Ishikawa (cell line): Measurements from ENCODE around the gene ZDHHC1.

Source experiments
- CEBPB ChIP-seq: IDR thresholded peaks from 2 replicates; pipeline ENCODE4 v1.6.1; 2012
- CREB1 ChIP-seq: IDR thresholded peaks from 2 replicates; pipeline ENCODE4 v1.6.1; 2012; ENCODE audit warnings: low read depth
- EGR1 ChIP-seq: IDR thresholded peaks from 2 replicates; pipeline ENCODE4 v1.6.1; 2012
- EP300 ChIP-seq: IDR thresholded peaks from 2 replicates; pipeline ENCODE4 v1.6.1; 2012; ENCODE audit warnings: borderline replicate concordance
- FOXM1 ChIP-seq: IDR thresholded peaks from 2 replicates; pipeline ENCODE4 v1.6.1; 2012; ENCODE audit warnings: low read depth, borderline replicate concordance
- MAX ChIP-seq: IDR thresholded peaks from 2 replicates; pipeline ENCODE4 v1.6.1; 2012
- NFIC ChIP-seq: IDR thresholded peaks from 2 replicates; pipeline ENCODE4 v1.6.1; 2012
- RAD21 ChIP-seq: IDR thresholded peaks from 2 replicates; pipeline ENCODE4 v1.6.1; 2012; ENCODE audit warnings: low read depth
- REST ChIP-seq: IDR thresholded peaks from 2 replicates; pipeline ENCODE4 v1.6.1; 2012; ENCODE audit warnings: low read depth, mild to moderate bottlenecking
- TAF1 ChIP-seq: IDR thresholded peaks from 2 replicates; pipeline ENCODE4 v1.6.1; 2012; ENCODE audit warnings: low read depth, mild to moderate bottlenecking
- TCF12 ChIP-seq: IDR thresholded peaks from 2 replicates; pipeline ENCODE4 v1.6.1; 2012; ENCODE audit warnings: low read depth
- TEAD4 ChIP-seq: IDR thresholded peaks from 2 replicates; pipeline ENCODE4 v1.6.1; 2012
- USF1 ChIP-seq: IDR thresholded peaks from 2 replicates; pipeline ENCODE4 v1.6.1; 2012
- YY1 ChIP-seq: IDR thresholded peaks from 2 replicates; pipeline ENCODE4 v1.6.1; 2012; ENCODE audit warnings: low read depth
- ZBTB7A ChIP-seq: IDR thresholded peaks from 2 replicates; pipeline ENCODE4 v1.6.1; 2012; ENCODE audit warnings: low read depth

The ZDHHC1 gene

GRCh38 chr16:67404740-67405226 is 11.5 kb downstream of the ZDHHC1 start:
- TF ChIP-seq EP300 (peak; percentile 73; the same call in 1 of the 2 replicates), YY1 (peak; percentile 22; the same call in 1 of the 2 replicates), CEBPB (no peak), TCF12 (peak; percentile 87), CREB1 (peak; percentile 65), FOXM1 (no peak), RAD21 (no peak), TAF1 (no peak), NFIC (peak; percentile 58; the same call in 1 of the 2 replicates), USF1 (peak; percentile 69), ZBTB7A (no peak), EGR1 (no peak), TEAD4 (peak; percentile 90), MAX (peak; percentile 84), REST (no peak)

GRCh38 chr16:67403976-67404555 is 12.2 kb downstream of the ZDHHC1 start:
- TF ChIP-seq MAX (peak; percentile 35; the same call in 1 of the 2 replicates), TCF12 (no peak), CEBPB (no peak), EGR1 (no peak), NFIC (no peak)

GRCh38 chr16:67400901-67401300 is 15.4 kb downstream of the ZDHHC1 start:
- TF ChIP-seq TEAD4 (no peak), EP300 (no peak), REST (no peak), YY1 (no peak), TAF1 (no peak), FOXM1 (no peak), ZBTB7A (no peak), USF1 (no peak), CREB1 (no peak), NFIC (no peak), RAD21 (no peak), CEBPB (no peak), EGR1 (no peak), TCF12 (no peak), MAX (no peak)

- TF ChIP-seq NFIC (no peak), TEAD4 (no peak), USF1 (no peak), CEBPB (no peak), RAD21 (no peak), EGR1 (no peak), REST (no peak), TAF1 (no peak), YY1 (no peak)
Measured at GRCh38 chr16:67399749-67400704, 16.2 kb downstream of the ZDHHC1 start.
